NCI-H1417 (cell line): Measurements from ENCODE around the gene BCAT1.

Source experiments
- DNase-seq, 3 experiments: peaks; one replicate each; lab custom pipeline; 2025; lab: John Stamatoyannopoulos, UW

The BCAT1 gene

DNA sequence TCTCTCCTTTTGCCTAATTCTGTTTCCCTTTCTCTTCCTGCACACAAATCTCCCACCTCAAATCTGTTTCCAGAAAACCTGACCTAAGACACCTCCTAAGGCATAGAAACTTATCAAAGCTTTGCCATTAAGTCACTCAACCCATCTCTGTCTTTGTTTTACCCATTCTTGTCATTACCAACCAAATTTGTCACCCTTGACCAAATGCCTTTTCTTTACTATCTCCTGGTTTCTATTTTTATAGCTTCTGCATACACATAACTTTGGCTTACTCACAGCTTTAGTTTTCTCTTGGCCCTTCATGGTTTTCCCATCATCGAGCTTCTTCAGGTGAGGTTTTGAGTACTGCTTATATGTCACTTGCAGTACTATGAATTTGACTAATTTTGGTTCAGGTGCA is 184.2 kb downstream of the BCAT1 start:
- DNase-seq: no peak

DNA sequence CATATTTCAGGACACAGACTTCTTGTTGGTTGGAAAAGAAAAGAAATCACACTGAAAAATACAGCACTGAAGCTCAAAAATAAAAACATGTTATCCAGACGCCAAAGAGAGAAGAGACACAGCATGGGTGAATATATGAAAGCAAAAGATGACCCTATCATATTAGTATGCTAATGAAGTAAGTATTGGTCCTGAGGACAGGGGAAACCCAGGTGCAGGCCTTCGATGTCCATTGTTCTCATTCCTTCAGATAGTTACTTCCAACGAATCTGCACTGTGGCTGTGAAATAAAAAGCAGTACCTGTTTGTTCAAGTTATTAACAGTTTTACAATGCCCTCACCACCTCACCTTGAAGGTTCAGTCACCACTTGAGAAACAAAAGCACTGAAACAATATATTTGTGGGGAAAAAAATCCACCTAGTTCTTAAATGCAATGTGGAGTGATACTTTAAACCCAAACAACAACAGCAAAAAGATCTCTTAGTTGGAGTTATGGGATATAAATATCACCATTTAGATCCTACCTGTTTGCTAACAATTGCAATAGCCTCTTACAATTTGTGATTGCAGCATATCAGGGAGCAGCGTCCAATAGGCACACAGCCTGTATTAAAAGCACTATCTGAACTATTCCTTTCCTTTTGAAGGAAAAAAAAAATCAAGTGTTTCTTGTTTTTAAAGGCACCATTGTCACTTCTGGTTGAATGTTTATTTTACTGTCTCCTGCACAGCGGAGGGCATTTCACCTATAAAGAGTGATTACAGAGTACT is 188.1 kb downstream of the BCAT1 start:
- DNase-seq: peak in 2 of 3 experiments; percentile 34 to 84

DNA sequence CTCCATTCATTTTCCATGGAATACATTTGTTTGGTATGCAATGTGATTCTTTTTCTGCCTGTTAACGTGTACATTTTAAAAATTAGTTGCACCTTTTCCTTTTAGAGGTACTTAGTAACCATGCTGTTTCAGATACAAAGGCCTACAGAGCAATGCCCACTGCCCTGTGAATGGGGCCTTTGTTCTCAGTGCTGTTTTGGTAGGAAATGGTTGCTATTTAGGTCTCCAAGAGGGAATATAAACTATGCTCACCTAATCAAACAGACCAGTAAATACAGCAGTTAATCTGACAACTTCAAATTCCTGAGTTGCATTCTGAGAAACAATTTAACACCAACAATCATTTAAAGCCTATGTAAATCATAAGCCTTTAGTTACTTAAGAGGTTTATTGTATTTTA is 188.7 kb downstream of the BCAT1 start:
- peak in 1 of 3 experiments; percentile 41 for DNase-seq
